ENCODE results near the gene CACNG6.

Gene CACNG6

GRCh38 chr19:53991224-53992113 is at the start of gene CACNG6:
Gene CACNG6 (plus strand): TSS chr19:53991637. CDS start chr19:53992878, 1,241 bp downstream.
- ATAC-seq = peak; percentile 37
- TF ChIP-seq CSDC2 (CRISPR knock-in tag; IDR thresholded peaks at IDR 0.05) = no peak

- ATAC-seq = no peak
- TF ChIP-seq SNAI2 (CRISPR knock-in tag; IDR thresholded peaks at IDR 0.05) (no peak), TCF4 (CRISPR knock-in tag; IDR thresholded peaks at IDR 0.05; ENCODE audit: borderline replicate concordance) (no peak), PATZ1 (CRISPR knock-in tag; IDR thresholded peaks at IDR 0.05; ENCODE audit: borderline replicate concordance) (no peak), ZNF8 (CRISPR knock-in tag; IDR thresholded peaks at IDR 0.05) (no peak), CSDC2 (CRISPR knock-in tag; IDR thresholded peaks at IDR 0.05) (no peak), ZNF70 (CRISPR knock-in tag; IDR thresholded peaks at IDR 0.05) (no peak), ZNF565 (CRISPR knock-in tag; conservative IDR thresholded peaks at IDR 0.05; ENCODE audit: low read depth) (no peak), ZFP30 (CRISPR knock-in tag; IDR thresholded peaks at IDR 0.05) (no peak), ISL1 (CRISPR knock-in tag; IDR thresholded peaks at IDR 0.05) (no peak), ZC3H10 (CRISPR knock-in tag; IDR thresholded peaks at IDR 0.05) (no peak), RARB (CRISPR knock-in tag; IDR thresholded peaks at IDR 0.05) (no peak), CREB5 (CRISPR knock-in tag; IDR thresholded peaks at IDR 0.05; ENCODE audit: low read depth) (no peak), OSR1 (CRISPR knock-in tag; IDR thresholded peaks at IDR 0.05) (no peak), ZFP3 (CRISPR knock-in tag; IDR thresholded peaks at IDR 0.05) (no peak), TOX (CRISPR knock-in tag; IDR thresholded peaks at IDR 0.05; ENCODE audit: borderline replicate concordance) (no peak)
Observed at GRCh38 chr19:53942001-53942786, 49.2 kb upstream of the CACNG6 start.

GRCh38 chr19:53944416-53944815 is 47.0 kb upstream of the CACNG6 start:
- TF ChIP-seq ZNF70 (CRISPR knock-in tag; IDR thresholded peaks at IDR 0.05) (no peak), ZNF8 (CRISPR knock-in tag; IDR thresholded peaks at IDR 0.05) (no peak), TCF4 (CRISPR knock-in tag; IDR thresholded peaks at IDR 0.05; ENCODE audit: borderline replicate concordance) (no peak), CSDC2 (CRISPR knock-in tag; IDR thresholded peaks at IDR 0.05) (no peak), BACH2 (CRISPR knock-in tag; IDR thresholded peaks at IDR 0.05; ENCODE audit: borderline replicate concordance) (no peak)
- ATAC-seq = no peak

GRCh38 chr19:53944933-53945332 is 46.5 kb upstream of the CACNG6 start:
- TF ChIP-seq TCF4 (CRISPR knock-in tag; IDR thresholded peaks at IDR 0.05; ENCODE audit: borderline replicate concordance) = no peak
- no peak for TF ChIP-seq OSR1 (CRISPR knock-in tag; IDR thresholded peaks at IDR 0.05)
- no peak for TF ChIP-seq ZFP3 (CRISPR knock-in tag; IDR thresholded peaks at IDR 0.05)
- TF ChIP-seq PATZ1 (CRISPR knock-in tag; IDR thresholded peaks at IDR 0.05; ENCODE audit: borderline replicate concordance) = no peak
- no peak for TF ChIP-seq ZNF565 (CRISPR knock-in tag; conservative IDR thresholded peaks at IDR 0.05; ENCODE audit: low read depth)
- no peak; the same call in 2 of the 3 replicates for ATAC-seq

GRCh38 chr19:53945441-53945840 is 46.0 kb upstream of the CACNG6 start:
- ATAC-seq = peak; percentile 98
- TF ChIP-seq RARB (CRISPR knock-in tag; IDR thresholded peaks at IDR 0.05) (no peak), TCF4 (CRISPR knock-in tag; IDR thresholded peaks at IDR 0.05; ENCODE audit: borderline replicate concordance) (peak; percentile 51)

- TF ChIP-seq TSHZ2 (CRISPR knock-in tag; IDR thresholded peaks at IDR 0.05) = no peak
- TF ChIP-seq ZNF8 (CRISPR knock-in tag; IDR thresholded peaks at IDR 0.05) = no peak
- TF ChIP-seq ISL1 (CRISPR knock-in tag; IDR thresholded peaks at IDR 0.05) = no peak
- TF ChIP-seq PPARA (CRISPR knock-in tag; IDR thresholded peaks at IDR 0.05; ENCODE audit: borderline replicate concordance) = no peak
- no peak for TF ChIP-seq POU6F1 (CRISPR knock-in tag; IDR thresholded peaks at IDR 0.05; ENCODE audit: borderline replicate concordance, low read depth)
- no peak for TF ChIP-seq RARB (CRISPR knock-in tag; IDR thresholded peaks at IDR 0.05)
- TF ChIP-seq ZNF565 (CRISPR knock-in tag; conservative IDR thresholded peaks at IDR 0.05; ENCODE audit: low read depth) = no peak
- ATAC-seq = no peak
Observed at GRCh38 chr19:53945998-53946397, 45.4 kb upstream of the CACNG6 start.

Data from SK-N-SH treated with all-trans-retinoic acid at 6 μM for 48 hours (cell line).